Naive thymus-derived CD4-positive, alpha-beta T cell (primary cell): ENCODE data around the gene GDI2. TPM values are rescaled to one million over a fixed set of nuclear protein-coding genes. Genes with fewer than 3 reads are reported as not detected.

Experiments used
- ATAC-seq: fragments of 150-1000 bp; cut with Tn5 transposase; 2 replicates; pipeline ENCODE4 v1.10.0; 2021; ENCODE audit warnings: mild to moderate bottlenecking, moderate library complexity
- CTCF ChIA-PET: fragments of 350-600 bp; sonication (Branson Sonifier 250); formaldehyde crosslinking; loops from one replicate; lab custom pipeline; 2021; ENCODE audit warnings: antibody characterized with exemption; lab: Charles Lee
- POLR2A ChIA-PET: fragments of 350-600 bp; sonication (Branson Sonifier 250); formaldehyde crosslinking; loops from one replicate; lab custom pipeline; 2021; ENCODE audit warnings: antibody characterized with exemption, inconsistent platforms; lab: Charles Lee
- DNase-seq, 9 donors: peaks; one replicate each; pipeline versions ENCODE4 v3.0.0 to v3.0.0-alpha.2; 2020 to 2022; ENCODE audit warnings: mixed read lengths in 1 of 9
- H3K27ac ChIP-seq: one replicate; pipeline ENCODE4 v1.7.0; 2013; ENCODE audit warnings: mild to moderate bottlenecking, low read depth, low read length, moderate library complexity
- H3K27me3 ChIP-seq, 2 donors: one replicate each; pipeline ENCODE4 v1.7.0; 2013; ENCODE audit warnings: low read length in 2 of 2, mild to moderate bottlenecking in 2 of 2, moderate library complexity in 2 of 2; ENCODE audit not compliant: control insufficient read depth in 2 of 2, insufficient read depth in 2 of 2
- H3K36me3 ChIP-seq, 3 experiments: 1 replicate in 2 of 3; 2 replicates in 1 of 3; pipeline ENCODE4 v1.7.0; 2013; ENCODE audit warnings: low read length in 3 of 3, mild to moderate bottlenecking in 3 of 3, moderate library complexity in 1 of 3; ENCODE audit not compliant: insufficient read depth in 3 of 3, control insufficient read depth in 2 of 3
- H3K4me1 ChIP-seq, 2 donors: one replicate each; pipeline ENCODE4 v1.7.0; 2013; ENCODE audit warnings: low read length in 2 of 2, mild to moderate bottlenecking in 2 of 2, moderate library complexity in 1 of 2; ENCODE audit not compliant: control insufficient read depth in 2 of 2, insufficient read depth in 2 of 2
- H3K4me3 ChIP-seq: 2 replicates; pipeline ENCODE4 v1.7.0; 2013; ENCODE audit warnings: mild to moderate bottlenecking, low read length
- H3K9me3 ChIP-seq, 3 experiments: 1 replicate in 2 of 3; 2 replicates in 1 of 3; pipeline ENCODE4 v1.7.0; 2013; ENCODE audit warnings: low read length in 3 of 3; ENCODE audit not compliant: control insufficient read depth in 2 of 3
- H3K27ac Mint-ChIP-seq, 9 donors: one replicate each; pipeline ENCODE4 v1.8.0; 2020 to 2022; ENCODE audit warnings: mixed read lengths in 9 of 9, mild to moderate bottlenecking in 8 of 9, moderate library complexity in 5 of 9, inconsistent platforms in 2 of 9
- H3K27me3 Mint-ChIP-seq, 5 donors: one replicate each; pipeline ENCODE4 v1.8.0; 2021 to 2022; ENCODE audit warnings: mixed read lengths in 5 of 5, mild to moderate bottlenecking in 1 of 5
- H3K36me3 Mint-ChIP-seq, 5 donors: one replicate each; pipeline ENCODE4 v1.8.0; 2020 to 2022; ENCODE audit warnings: mixed read lengths in 5 of 5, mild to moderate bottlenecking in 3 of 5, inconsistent platforms in 1 of 5
- H3K4me1 Mint-ChIP-seq, 7 donors: one replicate each; pipeline ENCODE4 v1.8.0; 2020 to 2022; ENCODE audit warnings: mixed read lengths in 7 of 7, mild to moderate bottlenecking in 3 of 7, inconsistent platforms in 1 of 7
- H3K4me3 Mint-ChIP-seq, 10 donors: one replicate each; pipeline ENCODE4 v1.8.0; 2020 to 2022; ENCODE audit warnings: mild to moderate bottlenecking in 10 of 10, mixed read lengths in 10 of 10, moderate library complexity in 6 of 10, inconsistent platforms in 2 of 10
- H3K9me3 Mint-ChIP-seq, 11 donors: one replicate each; pipeline ENCODE4 v1.8.0; 2020 to 2022; ENCODE audit warnings: mixed read lengths in 11 of 11, mild to moderate bottlenecking in 4 of 11, inconsistent platforms in 1 of 11, moderate library complexity in 1 of 11
- intact Hi-C, 2 donors: fragments of 100-400 bp; cut with micrococcal nuclease; formaldehyde crosslinking; loops; one replicate each; pipeline ENCODE4 v1.15.1; 2023
- polyA plus RNA-seq, 2 donors: library from polyadenylated mRNA; unstranded; fragments of 300-500 nt; fragmentation: Illumina TruSeq; gene quantifications; one replicate each; pipeline ENCODE4 v1.2.3, GENCODE V29; 2021
- total RNA-seq, 6 experiments: library from RNA in 5 of 6; stranded (reverse) in 5 of 6; gene quantifications; 1 replicate in 5 of 6; 2 replicates in 1 of 6; pipeline ENCODE4 v1.2.3 and lab custom pipeline; 2021 to 2026

GDI2 gene
- total and polyA plus RNA-seq, 7 experiments from 2014 or later = 85.3 to 236 (median 130) TPM

- ATAC-seq (no peak), DNase-seq (no peak)
- POLR2A ChIA-PET = no interaction called here
- Histone ChIP-seq H3K27me3 (no peaks in the 10 kb centered on the region), H3K4me3 (no peak overlapping the region), H3K27ac (no peak overlapping the region), H3K4me1 (no peaks in the 10 kb centered on the region), H3K36me3 (peaks cover 25 to 83% (median 54%) of the 10 kb centered on the region in 3 experiments), H3K9me3 (no peaks in the 10 kb centered on the region)
- H3K27me3 Mint-ChIP-seq = no peaks in the 10 kb centered on the region
- intact Hi-C loops = no loop called here
- H3K4me3 Mint-ChIP-seq = no peak overlapping the region
- no peaks in the 10 kb centered on the region for H3K9me3 Mint-ChIP-seq
- CTCF ChIA-PET = no interaction called here
- H3K36me3 Mint-ChIP-seq = peaks cover 16 to 59% (median 54%) of the 10 kb centered on the region in 5 donors
- peaks cover 4 to 31% (median 15%) of the 10 kb centered on the region in 7 donors for H3K4me1 Mint-ChIP-seq
- peak overlapping the region in 4 of 9 donors; percentile 2 to 8 (median 6) for H3K27ac Mint-ChIP-seq
Observed at GRCh38 chr10:5760515-5760914, 52.7 kb downstream of the GDI2 start.

DNA sequence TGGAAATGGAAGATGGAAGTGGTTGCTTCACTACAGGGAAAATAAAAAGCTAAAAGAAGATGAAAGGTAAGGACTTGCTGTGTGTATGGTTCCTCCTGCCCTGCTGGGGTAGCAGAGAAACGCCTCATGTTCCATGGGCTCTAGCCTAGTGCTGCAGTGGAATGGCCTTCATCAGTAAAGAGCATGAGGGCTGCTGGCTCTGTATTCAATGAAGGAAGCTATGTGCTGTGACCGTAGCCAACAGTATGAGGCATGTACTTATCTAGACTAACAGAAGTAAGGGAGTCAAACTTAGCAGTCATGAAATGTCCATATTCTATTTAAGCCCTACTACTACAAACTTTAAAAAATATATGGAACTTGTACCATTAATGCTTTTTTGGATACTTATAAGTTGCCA lies 54.3 kb downstream of the GDI2 start:
- H3K27ac ChIP-seq = no peak overlapping the region
- ChIA-PET POLR2A (interaction anchor here (1.2 kb wide), 1 partner anchor 54 kb away, joined by 3 read pairs; the partner anchor contains the start of gene GDI2), CTCF (no interaction called here)
- Mint-ChIP-seq H3K9me3 (no peaks in the 10 kb centered on the region), H3K27ac (peak overlapping the region in 6 of 9 donors; percentile 8 to 80 (median 70)), H3K4me1 (peaks cover 4 to 22% (median 12%) of the 10 kb centered on the region in 7 donors), H3K27me3 (no peaks in the 10 kb centered on the region), H3K36me3 (peaks cover 11 to 46% (median 42%) of the 10 kb centered on the region in 5 donors), H3K4me3 (no peak overlapping the region)
- H3K27me3 ChIP-seq = no peaks in the 10 kb centered on the region
- no peak overlapping the region for H3K4me3 ChIP-seq
- H3K9me3 ChIP-seq = no peaks in the 10 kb centered on the region
- H3K36me3 ChIP-seq = peaks cover 25 to 68% (median 42%) of the 10 kb centered on the region in 3 experiments
- ATAC-seq = no peak
- DNase-seq = no peak
- peaks cover 0 to 4% of the 10 kb centered on the region in 2 donors for H3K4me1 ChIP-seq
- intact Hi-C loops = loop anchor here (2.0 to 5.0 kb wide), 2 partner anchors 33 to 74 kb away; partner anchors contain the start of gene TASOR2 (in 1 of the 2)

- H3K4me3 Mint-ChIP-seq = no peak overlapping the region
- Histone ChIP-seq H3K4me1 (peaks cover 0 to 9% of the 10 kb centered on the region in 2 donors), H3K9me3 (no peaks in the 10 kb centered on the region), H3K27ac (peak overlapping the region; percentile 1), H3K36me3 (peaks cover 25 to 63% (median 40%) of the 10 kb centered on the region in 3 experiments), H3K4me3 (no peak overlapping the region), H3K27me3 (no peaks in the 10 kb centered on the region)
- ChIA-PET POLR2A (interaction anchor here (0.6 to 1.0 kb wide), 2 partner anchors 41 to 310 kb away, joined by 3 to 6 read pairs; no protein-coding TSS in a partner anchor), CTCF (no interaction called here)
- H3K4me1 Mint-ChIP-seq = peaks cover 10 to 32% (median 22%) of the 10 kb centered on the region in 7 donors
- intact Hi-C loops = loop anchor here (2.0 to 5.0 kb wide), 2 partner anchors 34 to 73 kb away; partner anchors contain the start of gene TASOR2 (in 1 of the 2)
- no peaks in the 10 kb centered on the region for H3K9me3 Mint-ChIP-seq
- peak overlapping the region; percentile 21 to 87 (median 68) for H3K27ac Mint-ChIP-seq
- DNase-seq (no peak), ATAC-seq (no peak)
- no peaks in the 10 kb centered on the region for H3K27me3 Mint-ChIP-seq
- H3K36me3 Mint-ChIP-seq = peaks cover 11 to 46% (median 40%) of the 10 kb centered on the region in 5 donors
Observed at GRCh38 chr10:5757766-5758517, 55.3 kb downstream of the GDI2 start.

DNA sequence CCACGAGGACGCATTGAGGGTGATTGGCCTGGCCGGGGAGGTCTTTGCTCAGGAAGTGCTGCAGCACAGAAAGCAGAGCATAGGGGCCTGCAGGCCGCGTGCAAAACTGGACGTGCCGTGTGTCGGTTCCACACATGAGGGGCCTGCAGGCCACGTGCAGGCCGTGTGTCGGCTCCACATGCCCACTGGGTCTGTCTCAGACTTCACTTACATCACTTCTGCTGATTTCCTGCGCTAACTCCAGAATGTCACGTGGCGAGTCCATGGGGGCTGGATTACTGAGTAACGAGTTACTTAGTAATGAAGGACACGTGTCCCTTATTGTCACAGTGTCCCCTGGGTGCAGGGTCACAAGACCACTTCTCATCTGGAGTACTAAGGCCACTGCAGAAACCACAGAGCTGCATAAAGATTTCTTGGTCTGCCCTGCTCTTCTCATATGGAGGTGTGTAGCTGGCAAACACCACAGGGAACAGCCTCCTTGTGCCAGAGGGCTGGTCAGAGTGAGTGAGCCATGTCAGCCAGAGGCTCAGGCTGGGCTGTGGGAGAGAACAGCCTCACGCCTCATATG lies 60.8 kb downstream of the GDI2 start:
- ATAC-seq (no peak), DNase-seq (no peak)
- Mint-ChIP-seq H3K4me3 (peak overlapping the region in 1 of 10 donors; percentile 21), H3K36me3 (peaks cover 2 to 43% (median 17%) of the 10 kb centered on the region in 5 donors), H3K27me3 (no peaks in the 10 kb centered on the region), H3K9me3 (no peaks in the 10 kb centered on the region), H3K27ac (peak overlapping the region; percentile 49 to 83 (median 68)), H3K4me1 (peaks cover 8 to 51% (median 33%) of the 10 kb centered on the region in 7 donors)
- ChIA-PET CTCF (interaction anchor here (1.0 kb wide), 1 partner anchor 36 kb away, joined by 3 read pairs; no protein-coding TSS in a partner anchor), POLR2A (interaction anchor here (0.6 to 0.7 kb wide), 2 partner anchors 58 to 59 kb away, joined by 3 read pairs; no protein-coding TSS in a partner anchor)
- intact Hi-C loops = no loop called here
- H3K9me3 ChIP-seq = no peaks in the 10 kb centered on the region
- H3K36me3 ChIP-seq = peaks cover 10 to 32% (median 14%) of the 10 kb centered on the region in 3 experiments
- no peak overlapping the region for H3K4me3 ChIP-seq
- no peak overlapping the region for H3K27ac ChIP-seq
- H3K27me3 ChIP-seq = no peaks in the 10 kb centered on the region
- peaks cover 0 to 9% of the 10 kb centered on the region in 2 donors for H3K4me1 ChIP-seq

- no peak overlapping the region for H3K27ac ChIP-seq
- ATAC-seq = no peak
- peaks cover 0 to 9% of the 10 kb centered on the region in 2 donors for H3K4me1 ChIP-seq
- Mint-ChIP-seq H3K4me1 (peaks cover 12 to 58% (median 33%) of the 10 kb centered on the region in 7 donors), H3K27ac (peak overlapping the region in 5 of 9 donors; percentile 23 to 52 (median 41)), H3K4me3 (no peak overlapping the region), H3K36me3 (peaks cover 9 to 43% (median 19%) of the 10 kb centered on the region in 5 donors), H3K27me3 (no peaks in the 10 kb centered on the region), H3K9me3 (no peaks in the 10 kb centered on the region)
- intact Hi-C loops = no loop called here
- peaks cover 3 to 30% (median 8%) of the 10 kb centered on the region in 3 experiments for H3K36me3 ChIP-seq
- ChIA-PET CTCF (no interaction called here), POLR2A (interaction anchor here (0.7 to 1.0 kb wide), 2 partner anchors 11 to 18 kb away, joined by 3 to 6 read pairs; no protein-coding TSS in a partner anchor)
- no peaks in the 10 kb centered on the region for H3K9me3 ChIP-seq
- DNase-seq = no peak
- no peaks in the 10 kb centered on the region for H3K27me3 ChIP-seq
- no peak overlapping the region for H3K4me3 ChIP-seq
Observed at GRCh38 chr10:5751601-5752253, 61.5 kb downstream of the GDI2 start.

- Mint-ChIP-seq H3K36me3 (peaks cover 12 to 57% (median 25%) of the 10 kb centered on the region in 5 donors), H3K9me3 (no peaks in the 10 kb centered on the region), H3K27me3 (no peaks in the 10 kb centered on the region), H3K4me1 (peaks cover 5 to 49% (median 24%) of the 10 kb centered on the region in 7 donors), H3K27ac (peak overlapping the region in 3 of 9 donors; percentile 2 to 39 (median 8)), H3K4me3 (no peak overlapping the region)
- Histone ChIP-seq H3K4me1 (no peaks in the 10 kb centered on the region), H3K27ac (no peak overlapping the region), H3K36me3 (peaks cover 0 to 34% (median 5%) of the 10 kb centered on the region in 3 experiments), H3K4me3 (no peak overlapping the region), H3K9me3 (no peaks in the 10 kb centered on the region), H3K27me3 (no peaks in the 10 kb centered on the region)
- CTCF ChIA-PET = no interaction called here
- DNase-seq (no peak), ATAC-seq (no peak)
- intact Hi-C loops = no loop called here
- POLR2A ChIA-PET = no interaction called here
Observed at GRCh38 chr10:5748394-5748803, 64.8 kb downstream of the GDI2 start.
